SK-N-SH (cell line): ENCODE results near the gene WNT4. TPM values are rescaled to one million over a fixed set of nuclear protein-coding genes. Genes with fewer than 3 reads are reported as not detected.

Experiments used
- CTCF ChIA-PET: fragments of 300-600, 350-600 bp; formaldehyde crosslinking; extraction: SDS; loops from one replicate; lab custom pipeline; 2021; lab: Yijun Ruan, JAX
- POLR2A ChIA-PET: fragments of 350-600 bp; sonication (Branson Sonifier 250); formaldehyde crosslinking; extraction: SDS; loops from one replicate; lab custom pipeline; 2020; ENCODE audit warnings: antibody characterized with exemption, inconsistent platforms; lab: Yijun Ruan, JAX
- DNase-seq: peaks from one replicate; pipeline ENCODE4 v3.0.0; 2012
- H2AFZ ChIP-seq: fragments of 200-600 bp; sonication (generic); 2 replicates; pipeline ENCODE4 v1.8.1; 2016; ENCODE audit warnings: antibody characterized with exemption, mild to moderate bottlenecking, low read depth
- H3F3A ChIP-seq: fragments of 200-600 bp; sonication (generic); replicated peaks from 2 replicates; pipeline ENCODE3; 2016; ENCODE audit warnings: antibody characterized with exemption, mild to moderate bottlenecking; ENCODE audit not compliant: insufficient read depth
- H3K27ac ChIP-seq, 2 experiments: fragments of 200-500 bp in 1 of 2; fragments of 200-600 bp in 1 of 2; sonication (Bioruptor generic) in 1 of 2; sonication (generic), shearing (Covaris generic) in 1 of 2; 2 replicates each; pipeline versions ENCODE4 v1.5.1 to v1.6.1; 2014 to 2016; ENCODE audit warnings: low read depth in 2 of 2, inconsistent platforms in 1 of 2, low read length in 1 of 2, mild to moderate bottlenecking in 1 of 2, mixed read lengths in 1 of 2
- H3K27me3 ChIP-seq: fragments of 200-600 bp; sonication (generic), shearing (Covaris generic); 2 replicates; pipeline ENCODE4 v1.6.1; 2016; ENCODE audit warnings: mixed run types; ENCODE audit not compliant: insufficient read depth
- H3K36me3 ChIP-seq, 2 experiments: fragments of 200-500 bp in 1 of 2; fragments of 200-600 bp in 1 of 2; sonication (Bioruptor generic) in 1 of 2; sonication (generic) in 1 of 2; replicated peaks in 1 of 2; 2 replicates each; pipeline versions ENCODE3 to v1.5.1; 2014 to 2016; ENCODE audit warnings: low read length in 1 of 2, mild to moderate bottlenecking in 1 of 2; ENCODE audit not compliant: insufficient read depth in 2 of 2, control insufficient read depth in 1 of 2
- H3K4me1 ChIP-seq, 2 experiments: fragments of 200-500 bp in 1 of 2; fragments of 200-600 bp in 1 of 2; sonication (Bioruptor generic) in 1 of 2; sonication (generic), shearing (Covaris generic) in 1 of 2; 2 replicates each; pipeline versions ENCODE4 v1.5.1 to v1.6.1; 2014 to 2016; ENCODE audit warnings: low read depth in 1 of 2, low read length in 1 of 2, mixed run types in 1 of 2; ENCODE audit not compliant: insufficient read depth in 2 of 2, control insufficient read depth in 1 of 2
- H3K4me2 ChIP-seq: fragments of 200-600 bp; sonication (generic), shearing (Covaris generic); 2 replicates; pipeline ENCODE4 v1.6.1; 2017; ENCODE audit warnings: mixed run types
- H3K4me3 ChIP-seq, 2 experiments: fragments of 200-500 bp in 1 of 2; fragments of 200-600 bp in 1 of 2; sonication (Bioruptor generic) in 1 of 2; sonication (generic), shearing (Covaris generic) in 1 of 2; 2 replicates each; pipeline versions ENCODE4 v1.5.1 to v1.8.1; 2014 to 2016; ENCODE audit warnings: low read depth in 2 of 2, inconsistent platforms in 1 of 2, low read length in 1 of 2, mild to moderate bottlenecking in 1 of 2, mixed read lengths in 1 of 2, moderate library complexity in 1 of 2
- H3K79me2 ChIP-seq: fragments of 200-600 bp; sonication (generic); 2 replicates; pipeline ENCODE4 v1.8.1; 2017; ENCODE audit warnings: mild to moderate bottlenecking; ENCODE audit not compliant: insufficient read depth
- H3K9ac ChIP-seq: fragments of 200-600 bp; sonication (generic); 2 replicates; pipeline ENCODE4 v1.6.1; 2017; ENCODE audit warnings: mixed run types
- H3K9me2 ChIP-seq: fragments of 200-600 bp; sonication (generic); 2 replicates; pipeline ENCODE4 v1.6.1; 2017; ENCODE audit warnings: mixed run types
- H3K9me3 ChIP-seq: fragments of 200-600 bp; sonication (generic); 2 replicates; pipeline ENCODE4 v1.6.1; 2017; ENCODE audit warnings: mixed run types, mild to moderate bottlenecking, moderate library complexity
- H4K20me1 ChIP-seq: fragments of 200-600 bp; sonication (generic); 2 replicates; pipeline ENCODE4 v1.6.1; 2017; ENCODE audit warnings: mild to moderate bottlenecking, mixed run types; ENCODE audit not compliant: insufficient read depth
- EZH2phosphoT487 ChIP-seq: fragments of 200-600 bp; sonication (generic); IDR thresholded peaks from 2 replicates; pipeline ENCODE4 v1.6.1; 2017; ENCODE audit warnings: low read depth, mixed run types, mild to moderate bottlenecking, antibody characterized with exemption, moderate library complexity, borderline replicate concordance
- FOXM1 ChIP-seq: IDR thresholded peaks from 2 replicates; pipeline ENCODE4 v1.4.0; 2012; ENCODE audit warnings: low read depth, mild to moderate bottlenecking
- GATA2 ChIP-seq: sonication (generic); formaldehyde crosslinking; IDR thresholded peaks from 2 replicates; pipeline ENCODE4 v1.5.0; 2020; ENCODE audit warnings: mild to moderate bottlenecking, missing genetic modification reagents
- MEF2A ChIP-seq: IDR thresholded peaks from 2 replicates; pipeline ENCODE4 v1.4.0; 2012; ENCODE audit warnings: low read depth, borderline replicate concordance
- MXI1 ChIP-seq: IDR thresholded peaks from 2 replicates; pipeline ENCODE4 v1.6.1; 2012; ENCODE audit warnings: mild to moderate bottlenecking, low read depth, low read length, improper control_type of control experiment
- NFIC ChIP-seq: IDR thresholded peaks from 2 replicates; pipeline ENCODE4 v1.4.0; 2012; ENCODE audit warnings: borderline replicate concordance
- PBX3 ChIP-seq: IDR thresholded peaks from 2 replicates; pipeline ENCODE4; 2012
- RAD21 ChIP-seq: IDR thresholded peaks from 2 replicates; pipeline ENCODE4 v1.6.1; 2012; ENCODE audit warnings: mild to moderate bottlenecking, low read length
- REST ChIP-seq: IDR thresholded peaks from 2 replicates; pipeline ENCODE4 v1.6.1; 2012; ENCODE audit warnings: mild to moderate bottlenecking, low read depth, low read length, moderate library complexity
- SIN3A ChIP-seq: IDR thresholded peaks from 2 replicates; pipeline ENCODE4 v1.6.1; 2012; ENCODE audit warnings: low read depth, mild to moderate bottlenecking, low read length, moderate library complexity, borderline replicate concordance
- TAF1 ChIP-seq: IDR thresholded peaks from 2 replicates; pipeline ENCODE4 v1.6.1; 2012; ENCODE audit warnings: low read depth, mild to moderate bottlenecking, low read length, moderate library complexity, borderline replicate concordance
- TEAD4 ChIP-seq: IDR thresholded peaks from 2 replicates; pipeline ENCODE4 v1.4.0; 2012; ENCODE audit warnings: mild to moderate bottlenecking, borderline replicate concordance; ENCODE audit not compliant: insufficient read depth
- USF2 ChIP-seq: fragments of 150-350 bp; IDR thresholded peaks from 2 replicates; pipeline ENCODE4 v1.6.1; 2017; ENCODE audit warnings: antibody characterized with exemption, low read length, low read depth, borderline replicate concordance
- YY1 ChIP-seq: IDR thresholded peaks from 2 replicates; pipeline ENCODE4 v1.4.0; 2012; ENCODE audit warnings: low read depth, mild to moderate bottlenecking
- WGBS: methylation state at CpG from one replicate; pipeline ENCODE4 v1.1.6; 2017; ENCODE audit warnings: low lambda C conversion rate; 5-methylcytosine and 5-hydroxymethylcytosine counted together
- polyA plus RNA-seq, 3 experiments: library from polyadenylated mRNA; depleted of rRNA; stranded (reverse); fragments of >200 nt; gene quantifications; 2 replicates each; pipeline ENCODE4 v1.2.3, GENCODE V29; 2012

WNT4 gene
- polyA plus RNA-seq, 1 of the 3 experiments (the other 2 are of a cell fraction) = 0.03 TPM

- TF ChIP-seq REST (no peak), EZH2phosphoT487 (no peak), MEF2A (no peak), MXI1 (no peak), SIN3A (no peak)
These were observed 15.8 kb upstream of the WNT4 start (continued) for GRCh38 chr1:22158654-22159053.

GRCh38 chr1:22157359-22157966 is 14.6 kb upstream of the WNT4 start:
- Histone ChIP-seq H3K79me2 (no peaks in the 10 kb centered on the region), H4K20me1 (no peaks in the 10 kb centered on the region), H3K4me1 (peaks cover 0 to 17% of the 10 kb centered on the region in 2 experiments; a peak in 1 of 4 replicates), H3K27ac (no peak overlapping the region), H3F3A (no peaks in the 10 kb centered on the region), H3K9me2 (no peaks in the 10 kb centered on the region), H3K4me3 (no peak overlapping the region), H3K27me3 (no peaks in the 10 kb centered on the region), H3K36me3 (no peaks in the 10 kb centered on the region), H3K4me2 (no peak overlapping the region), H2AFZ (no peak overlapping the region), H3K9me3 (no peaks in the 10 kb centered on the region), H3K9ac (no peak overlapping the region)
- ChIA-PET CTCF (interaction anchor here (1.3 kb wide), 1 partner anchor 118 kb away, joined by 4 read pairs; no protein-coding TSS in a partner anchor), POLR2A (no interaction called here)
- 78% methylated on average over 8 of the region's 9 CpGs for WGBS
- no peak for DNase-seq
- TF ChIP-seq YY1 (no peak), NFIC (no peak), USF2 (no peak)

GRCh38 chr1:22155517-22155916 is 12.6 kb upstream of the WNT4 start:
- no peak overlapping the region for H3K4me2 ChIP-seq
- H3K36me3 ChIP-seq = no peaks in the 10 kb centered on the region
- no peak overlapping the region for H3K27ac ChIP-seq
- 62% methylated on average over 4 of the region's 4 CpGs for WGBS
- H2AFZ ChIP-seq = no peak overlapping the region
- CTCF ChIA-PET = interaction anchor here (0.9 to 1.7 kb wide), 3 partner anchors 12 to 208 kb away, joined by 3 to 10 read pairs (median 5); partner anchors contain the start of gene WNT4
- H4K20me1 ChIP-seq = no peaks in the 10 kb centered on the region
- no peaks in the 10 kb centered on the region for H3K79me2 ChIP-seq
- H3K9me2 ChIP-seq = no peaks in the 10 kb centered on the region
- H3K9me3 ChIP-seq = no peaks in the 10 kb centered on the region
- peaks cover 0 to 13% of the 10 kb centered on the region in 2 experiments; a peak in 1 of 4 replicates for H3K4me1 ChIP-seq
- no peaks in the 10 kb centered on the region for H3K27me3 ChIP-seq
- H3F3A ChIP-seq = no peaks in the 10 kb centered on the region
- no peak overlapping the region for H3K4me3 ChIP-seq
- no peak for TF ChIP-seq TAF1
- no peak for TF ChIP-seq GATA2 (CRISPR knock-in tag)
- no peak for TF ChIP-seq RAD21
- no peak for TF ChIP-seq YY1
- no peak for TF ChIP-seq TEAD4
- TF ChIP-seq FOXM1 = no peak
- TF ChIP-seq PBX3 = no peak
- TF ChIP-seq USF2 = no peak
- H3K9ac ChIP-seq = no peak overlapping the region
- DNase-seq = no peak
- POLR2A ChIA-PET = no interaction called here
